GM18870 (cell line): ENCODE results near the gene CCSER1.
"Not testable (repeated sequence)": the region's sequence is repeated elsewhere in the genome, so short reads cannot be mapped to it uniquely, and the experiment has no call there.

Experiments
- ATAC-seq: cut with Tn5 transposase; IDR thresholded peaks from one replicate; pipeline ENCODE4 v1.9.1; 2021; ENCODE audit warnings: moderate library complexity; ENCODE audit not compliant: unreplicated experiment

CCSER1 gene

DNA sequence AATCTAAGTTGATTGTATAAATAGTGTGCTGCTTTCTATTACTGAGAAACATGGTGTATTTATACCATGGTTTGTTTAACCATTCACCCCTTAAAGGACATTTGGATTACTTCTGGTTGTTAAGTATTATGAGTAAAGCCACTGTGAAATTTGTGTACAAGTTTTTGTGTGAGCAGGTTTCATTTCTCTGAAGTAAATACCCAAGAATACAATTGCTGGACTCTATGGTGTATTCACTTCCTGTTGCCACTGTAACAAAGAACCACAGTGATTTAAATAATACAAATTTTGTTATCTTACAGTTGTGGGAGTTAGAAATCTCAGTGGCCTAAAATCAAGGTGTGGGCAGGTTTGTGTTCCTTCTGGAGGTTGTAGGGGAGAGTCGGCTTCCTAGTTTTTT, 869.6 kb downstream of the CCSER1 start:
- ATAC-seq, result no peak

DNA sequence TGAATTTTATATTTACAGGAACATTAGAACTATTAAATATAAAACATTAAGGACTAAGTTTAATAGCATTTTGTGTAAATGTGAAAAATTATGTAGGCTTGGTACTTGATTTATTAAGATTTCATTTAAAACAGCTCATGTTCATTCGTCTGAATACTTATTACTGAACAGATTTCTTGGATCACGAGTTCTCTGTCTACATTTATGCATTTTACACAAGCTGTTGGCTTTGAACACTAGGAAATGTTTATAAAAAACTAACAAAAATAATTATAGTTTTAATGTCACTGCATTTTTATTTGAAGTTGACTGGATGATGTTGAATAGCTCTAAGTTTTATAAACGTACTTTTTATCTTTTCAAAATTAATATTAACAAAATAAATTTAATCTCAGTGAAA, 888.7 kb downstream of the CCSER1 start:
- no peak for ATAC-seq

DNA sequence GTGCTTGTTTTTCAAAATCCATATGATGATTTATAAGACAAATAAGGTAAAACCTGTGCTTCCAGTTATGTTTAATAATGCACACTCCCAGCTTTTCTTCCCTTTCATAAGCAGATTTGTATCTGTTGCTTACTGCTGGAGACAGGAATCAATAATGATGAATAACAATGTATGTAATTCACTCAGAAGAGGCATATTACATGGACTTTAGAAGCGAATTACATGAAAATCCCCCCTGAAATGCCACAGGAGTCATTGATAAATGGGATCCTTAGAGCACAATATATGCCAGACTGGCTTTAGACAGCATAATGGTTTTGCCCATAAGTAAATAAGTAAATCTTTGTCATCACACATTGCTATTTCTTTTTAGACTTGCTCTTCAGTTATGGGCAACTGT, 892.3 kb downstream of the CCSER1 start:
- no peak for ATAC-seq

DNA sequence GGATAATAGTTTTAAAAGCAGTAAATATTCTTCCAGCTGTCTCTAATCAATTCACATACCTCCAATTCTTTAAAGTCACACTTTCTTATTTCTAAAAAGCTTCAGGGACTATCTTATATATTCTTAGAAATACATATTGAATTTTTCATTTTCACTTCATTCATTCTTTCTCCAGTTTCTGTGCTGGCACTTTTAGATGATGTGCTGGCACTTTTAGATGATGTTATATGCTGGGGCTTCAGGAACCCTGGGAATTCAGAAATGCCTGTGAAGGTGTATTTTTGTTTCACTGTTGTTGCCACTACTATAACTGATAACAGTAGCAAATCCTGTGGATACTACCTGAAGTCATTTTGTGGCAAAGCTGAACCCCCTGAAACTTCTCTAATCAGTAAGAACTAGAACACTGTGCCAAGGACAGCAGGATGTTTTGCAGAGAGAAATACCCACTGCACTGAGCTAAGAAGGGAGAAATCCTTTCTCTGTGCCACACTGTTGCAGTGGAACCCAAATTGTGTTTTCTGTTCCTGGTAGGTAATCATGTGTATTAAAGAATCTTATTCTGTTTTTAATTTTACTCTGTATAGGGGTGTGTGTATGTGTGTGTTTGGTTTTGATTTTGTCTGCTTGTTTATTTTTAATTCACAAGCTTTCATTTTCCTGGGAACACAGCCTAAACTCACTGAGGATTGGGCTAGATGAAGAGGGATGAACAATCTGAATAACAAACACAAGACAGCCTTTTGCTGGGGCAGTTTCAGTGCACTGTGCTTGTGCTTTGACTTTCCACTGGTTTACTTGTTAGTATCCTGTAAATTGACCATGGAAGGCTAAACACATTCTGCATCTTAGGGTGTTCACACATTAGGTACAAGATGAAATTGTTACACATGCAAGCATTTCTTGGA, 898.3 kb downstream of the CCSER1 start:
- no peak for ATAC-seq

DNA sequence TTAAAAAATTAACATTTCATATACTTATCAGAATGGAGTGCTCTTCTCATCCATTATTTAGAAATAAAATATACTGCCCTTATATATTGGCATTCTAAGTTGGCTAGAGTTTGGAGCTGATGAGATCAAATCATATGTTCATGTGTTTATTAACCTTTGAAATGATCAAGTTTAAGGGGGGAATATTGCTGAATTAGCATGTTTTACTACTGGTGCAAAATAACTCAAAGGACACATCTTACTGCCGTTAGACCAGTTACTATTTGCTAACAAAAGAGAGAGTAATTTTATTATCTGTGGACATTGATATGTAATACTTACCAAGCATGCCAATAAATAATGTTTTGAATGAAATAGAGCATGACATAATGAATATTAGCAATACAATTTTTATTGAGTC, 901.0 kb downstream of the CCSER1 start:
- ATAC-seq, result no peak

DNA sequence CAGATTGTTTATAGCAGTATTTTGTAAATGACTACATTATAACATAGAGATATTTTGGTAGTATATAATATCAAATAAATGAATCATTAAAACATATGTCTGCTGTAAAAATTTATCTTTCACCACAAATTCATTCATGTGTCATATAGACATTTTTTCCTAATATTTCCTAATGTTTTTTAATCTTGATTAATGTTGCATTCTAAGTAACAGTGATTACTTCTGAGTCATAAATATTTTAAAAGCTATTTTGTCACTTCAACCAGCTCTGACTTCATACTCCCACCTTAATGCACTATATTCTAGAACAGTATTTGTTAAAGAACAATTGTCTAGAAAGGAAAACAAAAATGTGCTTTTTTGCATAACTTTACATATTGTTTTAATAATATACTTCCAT, 904.6 kb downstream of the CCSER1 start:
- no peak for ATAC-seq

DNA sequence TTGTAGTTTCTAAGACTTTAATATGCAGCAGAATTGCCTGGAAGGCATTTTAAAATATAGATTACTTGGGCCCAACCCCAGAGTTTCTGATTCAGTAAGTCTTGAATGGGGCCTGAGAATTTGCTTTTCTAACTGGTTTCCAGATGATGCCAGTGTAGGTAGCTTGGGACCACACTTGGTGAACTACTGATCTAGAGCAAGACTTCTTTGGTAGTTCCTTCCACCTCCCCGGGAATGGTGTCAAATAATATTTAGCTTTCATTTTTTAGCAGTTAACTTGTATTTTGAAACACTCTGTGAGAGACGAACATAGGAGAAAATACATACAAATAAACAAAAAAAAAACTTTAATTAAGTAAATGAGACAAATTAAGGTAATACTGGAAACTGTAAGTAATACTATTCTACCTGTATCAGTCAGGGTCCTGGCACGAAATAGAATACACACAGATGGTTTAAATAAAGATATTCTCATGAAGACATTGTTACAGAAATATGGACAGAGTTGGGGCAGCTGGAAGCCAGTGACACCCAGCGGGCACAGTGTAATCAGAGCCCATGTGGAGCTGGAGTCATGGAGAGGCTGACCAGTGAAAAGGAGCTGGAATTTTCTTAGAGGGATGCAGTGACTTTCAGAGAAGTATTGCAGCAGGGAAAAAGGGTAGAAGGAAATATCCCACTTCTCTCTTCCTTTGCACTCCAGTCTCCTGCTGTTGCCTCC, 905.7 kb downstream of the CCSER1 start:
- ATAC-seq, result no peak

DNA sequence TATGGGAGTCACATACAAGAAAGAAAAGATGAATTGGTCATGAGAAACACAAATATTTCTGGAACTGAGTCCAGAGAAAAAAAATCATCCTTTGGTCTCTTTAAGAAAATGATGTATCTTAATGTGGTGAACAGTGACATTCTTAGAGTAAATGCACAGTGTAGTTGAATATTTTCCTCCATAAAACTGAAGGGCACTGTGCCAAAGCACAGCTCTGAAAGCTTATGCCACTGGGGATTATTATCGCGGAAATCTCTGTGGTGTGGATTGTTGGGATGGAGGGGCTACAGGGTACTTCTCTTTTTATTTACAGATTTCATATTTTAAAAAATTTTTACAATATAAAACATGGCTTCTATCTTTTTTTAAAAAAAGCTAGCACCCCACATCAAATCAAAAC, 908.1 kb downstream of the CCSER1 start:
- ATAC-seq, result no peak

DNA sequence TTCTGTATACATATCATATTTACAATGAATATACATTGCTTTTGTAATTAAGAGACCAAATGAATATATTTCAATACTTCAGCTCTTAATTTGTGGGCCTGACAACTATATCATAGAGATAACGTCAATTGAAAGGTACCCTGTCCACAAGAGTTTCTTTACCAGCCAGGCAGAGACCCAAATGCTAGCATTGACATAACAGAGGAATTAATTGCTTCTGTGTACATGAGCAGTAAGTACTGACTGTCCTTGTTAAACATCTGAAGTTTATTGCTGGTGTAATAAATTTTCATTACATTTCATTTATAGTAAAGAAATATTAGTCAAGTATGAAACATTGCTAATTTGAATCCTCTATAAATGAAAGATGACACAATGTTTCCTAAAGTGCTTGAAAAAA, 910.8 kb downstream of the CCSER1 start:
- no peak for ATAC-seq

DNA sequence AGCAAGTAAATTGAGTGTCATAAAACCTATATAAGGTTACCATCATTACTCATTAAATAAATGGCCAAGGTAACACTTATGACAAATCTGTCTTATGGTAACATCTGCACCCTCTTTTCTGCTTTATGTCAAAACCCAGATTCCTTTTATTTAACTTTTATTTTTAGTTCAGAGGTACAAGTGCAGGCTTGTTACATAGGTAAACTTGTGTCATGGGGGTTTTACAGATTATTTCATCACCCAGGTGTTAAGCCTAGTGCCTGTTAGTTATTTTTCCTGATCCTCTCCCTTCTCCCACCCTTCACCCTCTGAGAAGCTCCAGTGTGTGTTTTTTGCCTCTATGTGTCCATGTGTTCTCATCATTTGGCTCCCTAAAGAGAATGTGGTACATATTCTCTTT, 930.7 kb downstream of the CCSER1 start:
- no peak for ATAC-seq

DNA sequence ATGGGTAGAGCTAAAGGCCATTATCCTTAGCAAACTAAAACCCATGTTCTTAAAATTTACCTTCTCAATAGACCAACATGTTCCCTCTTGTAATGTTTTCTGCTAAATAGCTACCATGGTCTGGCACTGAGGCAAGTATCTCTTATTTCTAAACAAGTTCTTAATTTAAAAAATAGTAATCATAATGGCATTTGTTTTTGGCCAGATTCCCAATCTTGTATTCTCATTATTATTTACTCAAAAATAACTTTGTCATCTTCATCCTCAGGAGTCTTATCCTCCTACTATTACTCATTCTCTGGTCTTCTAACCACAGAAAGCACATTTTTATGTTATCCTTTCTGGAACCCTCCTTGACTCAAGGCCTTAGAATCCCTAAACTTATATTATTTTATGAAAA, 931.2 kb downstream of the CCSER1 start:
- ATAC-seq, result no peak

DNA sequence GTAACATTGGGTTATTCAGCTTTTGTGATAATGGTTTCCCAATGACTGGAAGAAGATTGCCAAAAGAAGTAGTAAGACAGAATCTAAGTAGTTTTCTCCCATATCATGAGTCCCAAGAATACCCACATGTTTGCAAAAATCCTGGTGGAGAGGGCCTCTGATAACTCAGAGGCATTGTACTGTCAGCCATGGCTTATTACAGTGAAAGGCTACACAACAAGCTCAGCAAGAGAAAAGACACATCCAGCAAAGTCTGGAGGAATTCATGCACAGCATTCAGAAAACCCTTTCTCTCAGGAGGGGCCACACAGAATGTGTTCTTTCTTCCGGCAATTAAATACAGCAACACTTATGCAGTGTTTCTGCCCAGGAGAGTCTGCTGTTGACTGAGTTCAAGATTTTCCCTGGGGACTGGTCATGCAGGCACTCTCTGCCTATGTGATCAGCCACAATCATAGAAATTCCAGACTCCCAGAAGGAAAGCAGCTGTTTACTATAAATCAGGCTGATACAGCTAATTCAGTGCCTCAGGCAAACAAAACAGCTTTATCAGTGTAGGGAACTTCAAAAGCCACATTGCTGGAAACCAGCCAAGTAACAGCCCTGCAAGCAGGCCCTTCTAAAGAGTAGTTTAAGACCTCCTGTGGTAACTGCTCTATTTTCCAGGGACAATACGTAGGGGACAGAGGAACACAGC, 937.1 kb downstream of the CCSER1 start:
- ATAC-seq, result no peak

DNA sequence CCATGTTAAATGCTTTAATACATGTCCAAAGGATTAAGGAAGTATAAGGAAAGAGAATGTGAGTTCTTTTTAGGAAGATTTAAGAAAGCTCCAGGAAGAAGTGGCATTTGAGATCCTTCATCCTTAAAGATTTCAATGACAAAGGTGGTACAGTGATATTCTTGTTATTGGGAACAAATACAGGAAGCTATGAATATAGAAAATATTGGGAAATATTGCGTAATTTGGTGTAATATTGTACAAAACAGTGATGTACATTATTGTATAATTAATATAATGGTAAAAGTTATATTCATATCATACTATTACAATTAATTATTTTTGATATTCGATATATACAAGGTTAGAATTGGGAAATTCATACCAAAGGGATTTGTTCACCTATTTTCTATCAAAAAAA, 937.9 kb downstream of the CCSER1 start:
- ATAC-seq, result no peak

DNA sequence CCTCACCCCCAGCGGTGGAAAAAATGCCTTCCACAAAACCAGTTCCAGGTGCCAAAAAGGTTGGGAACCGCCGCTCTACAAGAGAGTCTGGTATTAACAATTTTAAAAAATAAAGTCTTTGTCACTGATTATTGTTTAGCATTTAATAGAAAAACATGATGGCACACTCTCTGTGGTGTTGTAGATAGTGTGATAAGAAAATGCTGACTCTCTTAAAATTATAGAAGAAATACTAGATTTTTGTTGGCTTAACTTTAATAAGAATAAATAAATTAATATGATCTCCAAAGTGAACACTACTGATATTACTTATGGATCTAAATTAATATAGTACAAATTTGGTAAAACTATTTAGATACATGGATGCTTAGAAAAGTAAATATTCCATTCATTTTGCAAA, 943.5 kb downstream of the CCSER1 start:
- ATAC-seq, result no peak

DNA sequence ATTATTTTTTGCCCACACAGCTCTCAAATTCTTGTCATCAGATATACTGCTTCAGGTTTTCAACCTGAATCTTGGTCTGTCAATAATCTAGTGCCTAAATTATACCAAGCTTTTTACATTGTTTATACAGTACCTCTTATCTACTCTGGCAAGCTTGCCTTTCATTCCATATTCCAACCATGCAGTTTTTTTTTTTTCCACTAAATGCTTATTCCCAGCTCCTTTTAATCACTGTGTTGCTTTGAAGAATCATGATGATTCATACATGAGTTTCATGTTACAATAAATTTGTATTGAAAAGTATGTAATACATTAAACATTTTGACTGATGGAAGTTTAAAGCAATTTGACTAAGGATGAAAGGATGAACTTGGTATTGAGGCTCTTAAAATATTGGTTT, 949.0 kb downstream of the CCSER1 start:
- no peak for ATAC-seq

DNA sequence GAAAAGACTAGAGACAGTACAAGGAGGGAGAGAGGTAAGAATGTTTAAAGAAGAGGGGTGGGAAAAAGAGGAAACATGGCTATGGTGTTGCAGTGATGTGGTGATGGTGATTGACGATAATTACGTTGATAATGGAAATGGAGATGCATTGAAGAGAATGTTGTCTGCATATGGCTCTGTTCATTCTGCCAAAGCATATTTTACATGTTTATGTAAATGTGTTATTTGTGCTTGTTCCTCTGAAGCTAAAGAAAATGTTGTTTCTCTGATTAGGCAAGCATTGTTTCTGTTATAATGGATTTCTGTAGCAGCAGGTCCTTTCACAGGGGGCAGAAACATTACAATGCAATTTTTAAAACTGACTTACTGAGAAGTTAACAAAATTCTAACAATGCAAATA, 958.8 kb downstream of the CCSER1 start:
- no peak for ATAC-seq

DNA sequence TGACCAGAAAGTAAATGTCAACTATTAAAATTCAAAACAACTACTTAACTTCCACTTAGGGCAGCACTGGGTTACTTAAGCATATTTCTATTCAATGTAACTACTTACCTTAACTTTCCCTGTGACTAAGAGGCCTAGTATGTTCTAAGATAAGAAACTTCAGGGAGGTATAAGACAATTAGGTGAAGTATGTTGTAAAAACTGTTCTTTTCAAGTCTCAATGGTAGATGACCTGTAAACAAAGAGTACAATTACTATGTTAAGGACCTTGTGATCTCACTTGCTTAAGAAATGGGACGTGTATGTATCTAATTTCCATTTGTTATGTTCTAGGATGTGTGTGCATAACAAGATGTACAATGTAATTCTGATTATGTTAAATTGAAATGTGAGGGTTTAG, 960.5 kb downstream of the CCSER1 start:
- ATAC-seq, result no peak

DNA sequence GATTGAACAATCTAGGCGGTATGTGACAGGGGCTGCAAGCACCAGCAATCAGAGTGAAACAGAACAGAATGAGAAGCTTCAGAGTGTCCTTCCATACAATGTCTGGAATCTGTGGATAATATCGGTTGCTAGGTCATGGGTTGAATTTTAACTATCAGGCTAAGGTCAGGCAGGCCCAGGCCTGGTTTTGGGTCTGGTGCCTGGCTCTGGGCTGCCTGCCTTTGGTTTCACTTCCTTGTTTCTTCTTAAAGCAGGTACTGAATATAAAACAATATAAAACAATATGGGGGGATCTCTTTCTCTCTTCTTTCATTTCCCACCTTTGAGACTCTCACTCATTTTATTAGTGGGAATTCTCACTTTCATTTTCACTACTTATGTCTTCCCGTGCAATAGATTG, 962.0 kb downstream of the CCSER1 start:
- ATAC-seq, result no peak

DNA sequence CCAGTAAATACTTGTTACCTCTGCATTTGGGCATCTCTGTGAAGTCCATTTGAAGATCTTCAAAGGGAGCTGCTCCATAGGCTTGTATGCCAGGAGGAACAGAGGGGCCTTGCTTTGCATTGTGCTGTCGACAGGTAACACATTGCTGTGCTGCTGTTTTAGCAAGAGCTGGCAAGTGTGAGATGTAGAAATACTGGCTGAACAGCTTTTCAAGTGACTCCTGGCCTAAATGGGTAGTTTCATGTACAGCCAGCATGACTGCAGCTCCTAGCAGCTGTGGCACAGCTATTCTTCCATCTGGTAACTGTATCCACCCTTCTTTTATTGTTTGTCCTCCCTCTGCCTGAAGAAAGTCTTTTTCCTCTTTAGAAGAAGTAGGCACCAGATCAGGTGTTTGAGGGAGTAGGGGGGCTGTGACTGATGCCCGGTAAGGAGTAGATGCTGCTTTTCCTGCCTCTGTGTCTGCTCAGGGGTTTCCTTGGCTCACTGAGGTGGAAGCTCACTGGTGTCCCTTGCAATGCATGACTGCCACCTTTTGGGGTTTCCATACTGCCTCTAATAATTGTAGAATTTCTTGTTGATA, 965.3 kb downstream of the CCSER1 start:
- ATAC-seq, result no peak

DNA sequence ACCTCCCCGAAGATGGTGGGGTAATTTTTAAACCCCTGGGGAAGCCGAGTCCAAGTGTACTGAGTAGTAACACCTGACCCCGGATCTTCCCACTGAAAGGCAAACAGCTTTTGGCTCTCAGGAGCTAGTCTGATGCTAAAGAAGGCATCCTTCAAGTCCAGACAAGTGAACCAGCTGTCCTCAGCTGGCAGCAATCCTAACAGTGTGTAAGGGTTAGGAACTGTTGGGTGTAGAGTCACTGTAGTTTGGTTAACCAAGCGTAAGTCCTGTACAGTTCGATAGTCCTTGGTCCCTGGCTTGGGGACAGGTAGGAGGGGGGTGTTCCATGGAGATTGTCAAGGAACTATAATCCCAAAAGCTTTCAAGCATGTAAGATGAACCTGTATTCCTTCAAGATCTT, 967.0 kb downstream of the CCSER1 start:
- not testable (repeated sequence) for ATAC-seq

DNA sequence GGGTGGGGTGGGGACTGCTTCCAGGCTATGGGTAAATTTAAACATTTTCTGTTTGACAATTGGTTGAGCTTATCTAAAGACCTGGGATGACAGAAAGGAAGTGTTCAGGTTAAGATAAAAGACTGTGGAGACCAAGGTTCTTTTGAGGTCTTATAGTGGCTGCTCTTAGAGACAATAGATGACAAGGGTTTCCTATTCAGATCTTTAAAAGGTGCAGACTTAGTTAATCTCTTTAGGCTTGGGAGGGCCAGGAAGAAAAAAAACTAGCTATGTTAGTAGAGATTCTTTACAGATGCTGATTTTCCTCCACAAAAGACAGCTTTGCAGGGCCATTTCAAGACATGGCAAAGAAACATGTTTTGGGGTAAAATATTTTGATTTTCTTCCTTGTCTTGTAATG, 972.5 kb downstream of the CCSER1 start:
- no peak for ATAC-seq
